LNCAP (cell line): Measurements from ENCODE around the gene PNPLA5.

Experiments used
- TF ChIP-seq, protein P1 (sequence below): fragments of 450-650 bp; IDR thresholded peaks from 2 replicates; pipeline ENCODE4 v1.5.1; 2017; ENCODE audit warnings: mild to moderate bottlenecking

PNPLA5 gene

DNA sequence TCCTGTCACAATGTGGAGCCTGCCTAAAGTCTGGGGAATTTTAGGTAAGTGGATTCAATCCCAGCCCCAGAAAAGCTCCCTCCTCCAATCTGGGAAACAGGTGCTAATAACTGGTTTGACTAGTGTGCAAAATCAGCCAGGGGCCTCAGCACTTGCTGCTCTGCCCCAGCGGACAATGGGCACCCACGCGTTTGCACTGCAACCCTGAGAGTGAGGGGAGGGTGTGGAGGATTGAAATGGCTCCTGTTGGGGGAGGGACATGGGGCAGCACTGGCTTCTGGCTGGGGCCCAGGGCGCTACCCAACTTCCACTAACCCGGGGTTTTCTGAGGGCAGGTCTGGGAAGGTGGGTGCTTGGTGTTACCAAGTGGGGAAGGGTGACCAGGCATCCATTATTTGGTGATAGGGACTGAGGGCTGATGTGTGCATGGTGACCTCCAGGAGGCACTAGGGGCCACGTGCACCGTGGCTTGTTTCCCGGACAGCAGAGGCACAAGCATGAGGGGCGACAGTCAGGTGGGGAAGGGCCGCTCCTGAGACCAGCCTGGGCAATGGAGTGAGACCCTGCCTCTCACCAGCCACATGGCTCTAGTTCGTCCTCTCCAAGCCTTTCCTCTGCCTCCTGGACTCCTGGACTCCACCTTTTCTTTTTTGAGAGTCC is 4.3 kb upstream of the PNPLA5 start:
- TF ChIP-seq, protein P1, sequence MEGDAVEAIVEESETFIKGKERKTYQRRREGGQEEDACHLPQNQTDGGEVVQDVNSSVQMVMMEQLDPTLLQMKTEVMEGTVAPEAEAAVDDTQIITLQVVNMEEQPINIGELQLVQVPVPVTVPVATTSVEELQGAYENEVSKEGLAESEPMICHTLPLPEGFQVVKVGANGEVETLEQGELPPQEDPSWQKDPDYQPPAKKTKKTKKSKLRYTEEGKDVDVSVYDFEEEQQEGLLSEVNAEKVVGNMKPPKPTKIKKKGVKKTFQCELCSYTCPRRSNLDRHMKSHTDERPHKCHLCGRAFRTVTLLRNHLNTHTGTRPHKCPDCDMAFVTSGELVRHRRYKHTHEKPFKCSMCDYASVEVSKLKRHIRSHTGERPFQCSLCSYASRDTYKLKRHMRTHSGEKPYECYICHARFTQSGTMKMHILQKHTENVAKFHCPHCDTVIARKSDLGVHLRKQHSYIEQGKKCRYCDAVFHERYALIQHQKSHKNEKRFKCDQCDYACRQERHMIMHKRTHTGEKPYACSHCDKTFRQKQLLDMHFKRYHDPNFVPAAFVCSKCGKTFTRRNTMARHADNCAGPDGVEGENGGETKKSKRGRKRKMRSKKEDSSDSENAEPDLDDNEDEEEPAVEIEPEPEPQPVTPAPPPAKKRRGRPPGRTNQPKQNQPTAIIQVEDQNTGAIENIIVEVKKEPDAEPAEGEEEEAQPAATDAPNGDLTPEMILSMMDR = no peak

DNA sequence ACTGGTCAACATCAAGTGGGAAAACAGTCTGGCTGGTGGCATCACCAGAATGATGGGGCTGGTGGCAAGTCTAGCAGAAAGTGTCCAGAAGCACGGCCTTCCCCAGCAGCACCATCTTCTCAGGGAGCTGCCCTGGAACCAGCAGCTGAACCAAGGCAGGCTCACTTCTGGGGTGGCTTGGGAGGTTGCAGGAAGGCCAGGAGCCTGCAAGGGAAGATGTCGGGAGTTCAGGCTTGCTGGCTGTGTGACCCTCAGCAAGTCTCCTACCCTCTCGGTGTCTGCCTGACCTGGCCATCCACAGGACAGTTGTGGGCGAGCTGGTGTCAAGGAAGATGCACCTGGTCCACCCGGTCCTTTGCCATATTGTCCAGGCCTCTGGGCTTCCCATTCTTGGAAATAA is 2.3 kb upstream of the PNPLA5 start:
- TF ChIP-seq, protein P1 = no peak

DNA sequence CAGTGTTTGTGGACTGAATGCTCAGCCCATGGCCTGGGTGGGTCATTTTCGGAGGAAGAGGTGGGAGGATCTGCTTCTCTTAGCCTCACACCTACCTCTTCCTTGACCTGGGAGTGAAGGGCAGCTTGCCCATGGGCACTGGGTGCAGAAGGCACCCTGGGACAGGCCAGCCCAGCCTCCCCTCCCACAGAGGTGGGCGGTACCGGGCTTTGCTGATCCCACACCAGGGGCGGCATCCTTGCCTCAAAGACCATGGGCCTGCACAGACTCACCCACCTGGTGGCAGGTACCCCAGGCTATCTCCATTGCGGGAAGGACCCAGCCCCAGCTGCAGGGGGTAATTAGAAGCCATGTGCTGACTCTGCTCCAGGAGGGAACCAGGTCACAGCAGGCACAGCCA is 1.5 kb upstream of the PNPLA5 start:
- TF ChIP-seq, protein P1 = no peak

DNA sequence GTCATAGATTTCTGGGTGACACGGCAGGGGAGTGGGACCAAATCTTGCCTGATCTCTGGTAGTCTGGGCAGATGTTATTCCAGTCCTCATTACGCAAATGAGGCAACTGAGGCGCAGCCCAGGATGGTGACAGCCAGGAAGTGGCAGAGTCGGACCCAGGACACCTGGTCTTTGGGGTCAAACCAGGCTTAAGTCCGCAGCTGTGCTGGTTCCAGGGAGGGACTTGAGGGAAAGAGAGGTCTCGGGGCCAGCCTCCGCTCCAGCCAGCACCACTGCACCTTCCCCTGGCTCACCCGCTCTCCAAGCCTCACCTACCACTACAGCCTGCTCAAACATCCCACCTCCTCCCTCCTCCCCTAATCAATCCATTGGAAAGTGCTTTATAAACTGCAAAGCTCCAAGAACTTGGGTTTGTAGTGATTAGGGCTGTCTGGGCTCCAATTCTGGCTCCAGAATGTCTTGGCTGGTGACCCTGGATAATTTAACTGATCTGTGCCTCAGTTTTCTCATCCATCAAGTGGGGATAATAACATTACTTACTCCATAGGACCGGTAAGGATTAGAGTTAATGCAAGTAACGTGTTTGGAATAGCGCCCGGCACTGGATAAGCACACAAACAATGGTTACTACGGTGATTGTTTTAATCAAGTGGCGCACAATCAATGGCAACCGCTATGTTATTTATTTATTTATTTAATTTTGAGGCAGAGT is 526 bp upstream of the PNPLA5 start:
- TF ChIP-seq, protein P1 = no peak

DNA sequence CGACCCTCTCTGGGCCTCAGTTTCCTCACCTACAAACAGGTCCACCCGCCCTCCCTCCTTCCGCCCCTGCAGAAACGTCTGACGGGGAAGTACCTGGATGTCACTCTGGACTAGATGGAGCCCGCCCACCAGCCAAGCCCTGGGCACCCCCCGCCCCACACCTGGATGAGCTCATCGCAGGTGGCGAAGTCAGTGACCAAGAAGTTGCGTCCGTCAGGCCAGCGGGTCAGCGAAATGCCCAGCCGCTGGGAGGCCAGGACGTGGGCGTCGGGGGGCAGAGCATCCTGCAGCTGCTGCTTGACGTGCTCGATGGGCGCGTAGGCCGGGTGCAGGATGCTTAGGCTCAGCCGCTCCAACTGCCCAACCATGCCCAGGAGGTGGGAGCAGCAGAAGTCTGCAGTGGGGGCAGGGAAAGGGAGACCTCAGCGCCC is 897 bp downstream of the PNPLA5 start:
- TF ChIP-seq, protein P1 = no peak

DNA sequence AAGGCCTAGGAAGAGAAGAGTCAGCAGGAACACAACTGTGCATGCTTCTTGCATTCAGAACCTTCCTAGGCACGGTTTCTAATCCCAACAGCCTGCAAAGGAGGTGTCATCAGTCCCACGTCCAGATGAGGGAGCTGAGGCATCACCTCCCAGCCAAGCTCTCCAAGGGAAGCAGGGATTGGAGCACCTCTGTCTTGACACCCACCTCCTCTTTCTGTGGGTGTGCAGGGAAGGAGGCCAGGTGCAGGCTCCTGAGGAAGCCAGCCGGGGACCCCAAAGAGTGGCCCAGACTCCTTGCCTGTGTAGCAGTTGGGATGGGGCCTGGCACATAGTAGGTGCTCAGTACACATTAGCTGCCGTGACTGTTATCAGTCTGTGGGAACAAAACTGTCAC is 2.0 kb downstream of the PNPLA5 start:
- TF ChIP-seq, protein P1 = no peak

DNA sequence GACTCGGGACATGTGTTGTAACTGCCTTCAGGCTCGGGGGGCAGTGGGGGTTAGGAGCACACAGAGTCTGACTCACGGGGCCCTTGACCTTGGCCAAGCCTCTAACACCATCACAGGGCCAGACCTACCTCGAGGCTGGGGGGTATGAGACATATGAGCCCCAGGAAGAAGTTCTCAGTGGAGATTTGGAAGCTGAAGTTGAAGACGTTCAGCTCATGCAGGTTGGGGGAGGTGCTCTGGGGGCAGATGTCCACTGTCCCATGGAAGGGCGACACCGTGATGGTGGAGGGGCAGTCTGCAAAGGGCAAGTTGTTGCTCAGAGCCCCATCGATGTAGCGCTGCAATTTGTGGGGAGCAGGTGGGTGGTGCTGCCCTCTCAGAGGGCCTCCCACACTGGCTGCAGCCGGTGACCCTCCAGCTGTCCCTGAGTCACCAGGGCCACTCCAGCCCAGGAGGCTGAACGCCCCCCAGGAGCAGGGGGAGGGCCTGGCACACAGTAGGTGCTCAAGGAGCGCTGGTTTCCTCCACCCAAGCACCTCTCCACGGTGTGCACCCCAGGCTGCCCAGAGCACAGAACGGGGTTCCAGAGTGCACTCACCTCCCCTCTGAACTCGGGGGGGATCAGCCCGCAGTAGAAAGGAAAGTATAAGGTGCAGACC is 2.5 kb downstream of the PNPLA5 start:
- TF ChIP-seq, protein P1 = no peak
